ENCODE measurements around the gene ROBO3. TPM values are rescaled to one million over a fixed set of nuclear protein-coding genes. Genes with fewer than 3 reads are reported as not detected.

ROBO3 gene
- total and polyA plus RNA-seq, 3 experiments from 2014 or later, result 2.2 to 9.4 (median 7.7) TPM

DNA sequence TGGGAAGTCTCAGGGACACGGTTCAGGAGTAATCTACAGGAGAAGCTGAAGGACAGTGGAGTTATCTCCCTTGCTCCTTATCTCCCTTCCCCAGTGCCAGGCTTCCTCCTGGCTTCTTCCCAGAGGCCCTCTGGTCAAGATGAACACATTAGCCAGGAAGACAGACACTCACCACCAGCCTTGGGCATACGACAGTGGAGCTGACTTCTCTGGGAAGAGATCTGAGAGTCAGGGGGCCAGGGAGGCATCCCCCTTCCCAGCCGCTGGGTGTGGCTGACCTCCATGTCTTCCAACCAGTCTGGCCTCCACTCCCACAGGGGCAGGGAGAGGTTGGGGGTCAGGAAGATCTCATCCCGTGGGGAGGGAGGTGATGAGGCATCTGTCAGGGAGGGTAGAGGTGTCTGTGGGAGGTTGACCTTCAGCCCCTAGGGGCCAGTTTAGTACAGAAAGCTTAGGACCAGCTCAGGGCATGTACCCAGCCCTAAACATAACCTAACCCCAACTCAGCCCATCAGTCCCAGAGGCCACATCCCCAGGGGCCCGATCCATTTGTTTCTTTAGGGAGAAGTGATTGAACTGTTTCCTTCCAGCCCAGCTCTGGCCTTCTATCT is 19.7 kb downstream of the ROBO3 start:
- DNase-seq, result no peak
- ChIA-PET CTCF (interaction anchor here (0.8 to 1.3 kb wide), 2 partner anchors 9 to 92 kb away, joined by 3 to 5 read pairs; no protein-coding TSS in a partner anchor), POLR2A (no interaction called here)
- no peak overlapping the region for H3K4me3 Mint-ChIP-seq
- Histone ChIP-seq H3K27me3 (ENCODE audit: insufficient read depth, low read length, poor library complexity, severe bottlenecking) (peaks cover 4% of the 10 kb centered on the region), H3K9me3 (ENCODE audit: low read length) (no peaks in the 10 kb centered on the region), H3K36me3 (ENCODE audit: insufficient read depth, low read length) (no peaks in the 10 kb centered on the region), H3K27ac (ENCODE audit: low read depth, low read length) (no peak overlapping the region), H3K4me3 (ENCODE audit: low read length) (no peak overlapping the region), H3K4me1 (ENCODE audit: insufficient read depth, low read length) (no peaks in the 10 kb centered on the region)
- H3K36me3 Mint-ChIP-seq, result no peaks in the 10 kb centered on the region
- peaks cover 4 to 30% of the 10 kb centered on the region in 2 donors for H3K27me3 Mint-ChIP-seq
- no peaks in the 10 kb centered on the region for H3K9me3 Mint-ChIP-seq
- H3K27ac Mint-ChIP-seq, result no peak overlapping the region
- no peaks in the 10 kb centered on the region for H3K4me1 Mint-ChIP-seq

- Histone ChIP-seq H3K36me3 (ENCODE audit: insufficient read depth, low read length) (no peaks in the 10 kb centered on the region), H3K27ac (ENCODE audit: low read depth, low read length) (no peak overlapping the region), H3K27me3 (ENCODE audit: insufficient read depth, low read length, poor library complexity, severe bottlenecking) (peaks cover 4% of the 10 kb centered on the region), H3K4me1 (ENCODE audit: insufficient read depth, low read length) (no peaks in the 10 kb centered on the region), H3K9me3 (ENCODE audit: low read length) (no peaks in the 10 kb centered on the region), H3K4me3 (ENCODE audit: low read length) (no peak overlapping the region)
- no peaks in the 10 kb centered on the region for H3K36me3 Mint-ChIP-seq
- peaks cover 4 to 30% of the 10 kb centered on the region in 2 donors for H3K27me3 Mint-ChIP-seq
- H3K9me3 Mint-ChIP-seq, result no peaks in the 10 kb centered on the region
- peak overlapping the region in 1 of 8 donors; percentile 88 for H3K27ac Mint-ChIP-seq
- POLR2A ChIA-PET, result no interaction called here
- no peak for DNase-seq
- H3K4me1 Mint-ChIP-seq, result no peaks in the 10 kb centered on the region
- H3K4me3 Mint-ChIP-seq, result no peak overlapping the region
- CTCF ChIA-PET, result interaction anchor here (2.2 kb wide), 1 partner anchor 10 kb away, joined by 7 read pairs; no protein-coding TSS in a partner anchor
Measured at GRCh38 chr11:124886476-124886875, 21.2 kb downstream of the ROBO3 start.

DNA sequence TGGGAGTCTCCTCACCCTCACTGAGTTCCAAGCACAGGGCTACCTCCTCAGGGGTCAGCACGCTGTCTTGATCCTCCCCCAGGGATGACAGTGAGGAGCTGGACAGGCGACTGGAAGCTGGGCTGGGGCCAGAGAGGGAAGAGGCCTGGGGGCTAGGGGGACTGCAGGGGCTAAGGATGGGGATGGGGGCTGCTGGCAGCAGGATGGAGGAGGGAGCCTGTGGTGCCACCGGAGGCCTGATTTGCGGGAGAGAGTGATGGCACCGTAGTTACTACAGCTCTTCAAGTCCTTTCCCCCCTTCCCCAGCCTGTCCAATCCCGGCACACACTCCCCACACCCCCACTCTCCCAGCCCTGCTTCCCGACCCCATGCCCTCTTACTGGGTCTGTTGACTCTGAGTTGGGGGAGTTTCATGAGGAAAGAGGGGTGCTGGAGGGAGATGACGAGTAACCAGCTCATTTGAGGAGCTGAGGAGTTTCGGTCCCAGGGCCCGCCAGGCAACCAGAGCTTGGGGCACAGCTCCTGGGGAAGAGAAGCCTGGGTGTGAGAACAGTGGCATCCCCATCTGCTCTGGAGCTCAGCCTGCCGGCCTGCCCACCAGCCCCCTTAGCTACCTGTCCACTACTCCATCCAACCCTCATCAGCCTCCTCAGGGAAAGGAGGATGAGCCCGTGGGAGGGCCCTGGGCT is 21.9 kb downstream of the ROBO3 start:
- H3K9me3 ChIP-seq (ENCODE audit: low read length), result no peaks in the 10 kb centered on the region
- peaks cover 4% of the 10 kb centered on the region for H3K27me3 ChIP-seq (ENCODE audit: insufficient read depth, low read length, poor library complexity, severe bottlenecking)
- CTCF ChIA-PET, result interaction anchor here (0.6 to 2.2 kb wide), 2 partner anchors 11 kb away, joined by 3 to 7 read pairs; no protein-coding TSS in a partner anchor
- H3K36me3 ChIP-seq (ENCODE audit: insufficient read depth, low read length), result no peaks in the 10 kb centered on the region
- Mint-ChIP-seq H3K27me3 (peaks cover 4 to 30% of the 10 kb centered on the region in 2 donors), H3K36me3 (no peaks in the 10 kb centered on the region), H3K4me1 (no peaks in the 10 kb centered on the region), H3K27ac (no peak overlapping the region), H3K9me3 (no peaks in the 10 kb centered on the region), H3K4me3 (no peak overlapping the region)
- no peak for DNase-seq
- no peak overlapping the region for H3K27ac ChIP-seq (ENCODE audit: low read depth, low read length)
- H3K4me1 ChIP-seq (ENCODE audit: insufficient read depth, low read length), result no peaks in the 10 kb centered on the region
- POLR2A ChIA-PET, result no interaction called here
- H3K4me3 ChIP-seq (ENCODE audit: low read length), result no peak overlapping the region

GRCh38 chr11:124887667-124888013 is 22.4 kb downstream of the ROBO3 start:
- H3K4me1 ChIP-seq (ENCODE audit: insufficient read depth, low read length), result no peaks in the 10 kb centered on the region
- DNase-seq, result no peak
- POLR2A ChIA-PET, result no interaction called here
- peaks cover 4 to 30% of the 10 kb centered on the region in 2 donors for H3K27me3 Mint-ChIP-seq
- H3K36me3 ChIP-seq (ENCODE audit: insufficient read depth, low read length), result no peaks in the 10 kb centered on the region
- H3K4me1 Mint-ChIP-seq, result no peaks in the 10 kb centered on the region
- no peaks in the 10 kb centered on the region for H3K9me3 ChIP-seq (ENCODE audit: low read length)
- no peak overlapping the region for H3K4me3 Mint-ChIP-seq
- CTCF ChIA-PET, result interaction anchor here (0.6 to 2.2 kb wide), 2 partner anchors 11 kb away, joined by 3 to 7 read pairs; no protein-coding TSS in a partner anchor
- no peak overlapping the region for H3K27ac ChIP-seq (ENCODE audit: low read depth, low read length)
- H3K36me3 Mint-ChIP-seq, result no peaks in the 10 kb centered on the region
- H3K9me3 Mint-ChIP-seq, result no peaks in the 10 kb centered on the region
- no peak overlapping the region for H3K4me3 ChIP-seq (ENCODE audit: low read length)
- peaks cover 4% of the 10 kb centered on the region for H3K27me3 ChIP-seq (ENCODE audit: insufficient read depth, low read length, poor library complexity, severe bottlenecking)
- no peak overlapping the region for H3K27ac Mint-ChIP-seq

- H3K4me1 ChIP-seq (ENCODE audit: insufficient read depth, low read length), result no peaks in the 10 kb centered on the region
- H3K27me3 ChIP-seq (ENCODE audit: insufficient read depth, low read length, poor library complexity, severe bottlenecking), result peaks cover 4% of the 10 kb centered on the region
- H3K36me3 Mint-ChIP-seq, result no peaks in the 10 kb centered on the region
- no peaks in the 10 kb centered on the region for H3K9me3 Mint-ChIP-seq
- peak overlapping the region in 1 of 8 donors; percentile 35 for H3K27ac Mint-ChIP-seq
- H3K4me3 ChIP-seq (ENCODE audit: low read length), result no peak overlapping the region
- H3K27me3 Mint-ChIP-seq, result peaks cover 1 to 30% of the 10 kb centered on the region in 2 donors
- H3K4me1 Mint-ChIP-seq, result no peaks in the 10 kb centered on the region
- no peak overlapping the region for H3K27ac ChIP-seq (ENCODE audit: low read depth, low read length)
- H3K9me3 ChIP-seq (ENCODE audit: low read length), result no peaks in the 10 kb centered on the region
- CTCF ChIA-PET, result interaction anchor here (0.5 to 2.4 kb wide), 3 partner anchors 13 to 1558 kb away, joined by 3 to 7 read pairs (median 4); no protein-coding TSS in a partner anchor
- DNase-seq, result no peak
- H3K36me3 ChIP-seq (ENCODE audit: insufficient read depth, low read length), result no peaks in the 10 kb centered on the region
- POLR2A ChIA-PET, result no interaction called here
- no peak overlapping the region for H3K4me3 Mint-ChIP-seq
Measured at GRCh38 chr11:124889191-124890091, 24.2 kb downstream of the ROBO3 start.

DNA sequence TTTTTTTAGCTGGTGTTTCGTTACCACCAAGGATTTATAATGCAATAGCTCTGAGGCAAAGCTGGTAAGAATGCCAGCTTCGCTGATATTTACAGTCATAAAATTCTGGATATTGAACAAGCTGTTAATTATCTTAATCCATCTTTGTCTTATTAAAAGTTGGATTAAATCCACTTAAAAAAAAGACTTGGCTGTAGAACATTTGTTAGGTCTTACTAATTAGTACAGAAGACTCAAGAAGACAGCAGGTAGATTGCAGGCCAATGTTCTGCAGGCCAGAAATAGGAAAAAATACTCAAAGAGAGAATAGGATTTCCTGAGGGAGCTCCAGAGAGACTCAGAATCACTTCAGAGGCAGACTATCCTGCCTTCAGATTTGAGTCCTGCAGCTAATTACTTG is 24.9 kb downstream of the ROBO3 start:
- Mint-ChIP-seq H3K27me3 (peaks cover 1 to 33% of the 10 kb centered on the region in 2 donors), H3K9me3 (no peaks in the 10 kb centered on the region), H3K36me3 (no peaks in the 10 kb centered on the region), H3K4me3 (no peak overlapping the region), H3K4me1 (no peaks in the 10 kb centered on the region), H3K27ac (no peak overlapping the region)
- H3K9me3 ChIP-seq (ENCODE audit: low read length), result no peaks in the 10 kb centered on the region
- H3K4me1 ChIP-seq (ENCODE audit: insufficient read depth, low read length), result no peaks in the 10 kb centered on the region
- H3K36me3 ChIP-seq (ENCODE audit: insufficient read depth, low read length), result no peaks in the 10 kb centered on the region
- CTCF ChIA-PET, result interaction anchor here (2.4 kb wide), 1 partner anchor 14 kb away, joined by 7 read pairs; no protein-coding TSS in a partner anchor
- POLR2A ChIA-PET, result no interaction called here
- DNase-seq, result no peak
- H3K27me3 ChIP-seq (ENCODE audit: insufficient read depth, low read length, poor library complexity, severe bottlenecking), result no peaks in the 10 kb centered on the region
- no peak overlapping the region for H3K4me3 ChIP-seq (ENCODE audit: low read length)
- H3K27ac ChIP-seq (ENCODE audit: low read depth, low read length), result no peak overlapping the region

DNA sequence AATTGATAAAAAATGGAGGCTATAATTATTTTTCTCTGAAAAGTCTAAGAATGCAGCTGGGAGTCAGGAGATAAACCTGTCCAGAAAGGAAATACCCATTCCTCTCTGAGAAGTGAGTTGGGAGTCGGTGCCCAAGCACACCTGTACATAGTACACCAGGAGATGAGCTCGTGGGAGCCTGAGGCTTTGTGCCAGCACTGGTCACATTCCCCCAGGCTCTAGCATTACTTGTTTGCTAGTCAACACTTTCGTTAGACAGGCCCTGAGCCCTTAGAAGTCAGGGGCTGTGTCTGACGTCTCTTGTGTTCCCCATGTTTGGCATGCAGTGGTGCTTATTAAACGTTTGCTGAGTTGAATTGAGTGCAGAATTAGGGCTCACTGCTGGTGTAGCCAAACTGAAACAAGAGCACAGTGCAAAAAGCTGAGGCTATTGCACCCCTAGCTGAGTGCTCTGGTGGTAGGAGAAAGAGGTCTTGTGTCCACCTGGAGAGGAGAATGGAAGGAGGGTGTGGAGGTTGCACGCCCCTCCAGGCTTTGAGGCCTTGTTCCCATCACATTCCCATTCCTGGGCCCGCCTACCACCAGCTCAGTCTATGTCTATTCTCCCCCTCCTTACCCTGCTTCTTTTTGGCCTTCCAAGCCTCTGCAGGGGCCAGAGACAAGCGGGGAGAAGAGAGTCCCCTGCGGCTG is 25.6 kb downstream of the ROBO3 start:
- no peaks in the 10 kb centered on the region for H3K36me3 Mint-ChIP-seq
- H3K4me1 ChIP-seq (ENCODE audit: insufficient read depth, low read length), result no peaks in the 10 kb centered on the region
- no peaks in the 10 kb centered on the region for H3K27me3 ChIP-seq (ENCODE audit: insufficient read depth, low read length, poor library complexity, severe bottlenecking)
- H3K9me3 ChIP-seq (ENCODE audit: low read length), result no peaks in the 10 kb centered on the region
- POLR2A ChIA-PET, result no interaction called here
- H3K27me3 Mint-ChIP-seq, result peaks cover 3 to 28% of the 10 kb centered on the region in 2 donors
- no peak overlapping the region for H3K4me3 Mint-ChIP-seq
- H3K4me1 Mint-ChIP-seq, result no peaks in the 10 kb centered on the region
- H3K27ac Mint-ChIP-seq, result no peak overlapping the region
- DNase-seq, result no peak
- no peak overlapping the region for H3K27ac ChIP-seq (ENCODE audit: low read depth, low read length)
- no peaks in the 10 kb centered on the region for H3K9me3 Mint-ChIP-seq
- no peaks in the 10 kb centered on the region for H3K36me3 ChIP-seq (ENCODE audit: insufficient read depth, low read length)
- CTCF ChIA-PET, result interaction anchor here (2.4 kb wide), 1 partner anchor 15 kb away, joined by 7 read pairs; no protein-coding TSS in a partner anchor
- H3K4me3 ChIP-seq (ENCODE audit: low read length), result no peak overlapping the region

Measured in CD8-positive, alpha-beta memory T cell (primary cell).